ENCODE results near the gene TNRC6C.

The TNRC6C gene

DNA sequence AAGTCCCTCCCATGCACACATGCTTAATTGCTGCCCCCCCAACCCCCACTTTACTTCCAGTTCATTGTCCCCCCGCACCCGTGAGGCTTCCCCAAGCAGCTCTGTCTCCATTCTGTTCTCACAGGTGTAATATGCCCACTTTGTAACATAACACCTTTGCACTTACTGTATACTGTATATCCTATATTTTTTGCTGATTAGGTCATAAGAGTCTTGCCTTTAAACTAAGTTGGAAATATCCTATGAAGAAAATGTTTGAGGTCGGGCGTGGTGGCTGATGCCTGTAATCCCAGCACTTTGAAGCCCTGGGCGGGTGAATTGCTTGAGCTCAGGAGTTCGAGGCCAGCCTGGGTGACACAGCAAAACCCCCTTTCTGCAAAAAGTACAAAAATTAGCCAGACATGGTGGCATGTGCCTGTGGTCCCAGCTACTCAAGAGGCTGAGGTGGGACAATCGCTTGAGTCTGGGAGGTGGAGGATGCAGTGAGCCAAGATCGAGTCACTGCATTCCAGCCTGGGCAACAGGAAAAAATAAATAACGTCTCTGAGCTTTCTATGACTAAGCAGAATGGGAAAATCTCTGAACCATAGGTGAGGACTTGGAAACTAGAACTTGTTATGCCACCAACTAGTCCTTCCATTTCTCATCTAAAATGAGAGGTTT lies 76.1 kb downstream of the TNRC6C start:
- TF ChIP-seq, protein P1, sequence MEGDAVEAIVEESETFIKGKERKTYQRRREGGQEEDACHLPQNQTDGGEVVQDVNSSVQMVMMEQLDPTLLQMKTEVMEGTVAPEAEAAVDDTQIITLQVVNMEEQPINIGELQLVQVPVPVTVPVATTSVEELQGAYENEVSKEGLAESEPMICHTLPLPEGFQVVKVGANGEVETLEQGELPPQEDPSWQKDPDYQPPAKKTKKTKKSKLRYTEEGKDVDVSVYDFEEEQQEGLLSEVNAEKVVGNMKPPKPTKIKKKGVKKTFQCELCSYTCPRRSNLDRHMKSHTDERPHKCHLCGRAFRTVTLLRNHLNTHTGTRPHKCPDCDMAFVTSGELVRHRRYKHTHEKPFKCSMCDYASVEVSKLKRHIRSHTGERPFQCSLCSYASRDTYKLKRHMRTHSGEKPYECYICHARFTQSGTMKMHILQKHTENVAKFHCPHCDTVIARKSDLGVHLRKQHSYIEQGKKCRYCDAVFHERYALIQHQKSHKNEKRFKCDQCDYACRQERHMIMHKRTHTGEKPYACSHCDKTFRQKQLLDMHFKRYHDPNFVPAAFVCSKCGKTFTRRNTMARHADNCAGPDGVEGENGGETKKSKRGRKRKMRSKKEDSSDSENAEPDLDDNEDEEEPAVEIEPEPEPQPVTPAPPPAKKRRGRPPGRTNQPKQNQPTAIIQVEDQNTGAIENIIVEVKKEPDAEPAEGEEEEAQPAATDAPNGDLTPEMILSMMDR (conservative IDR thresholded peaks at IDR 0.05): no peak
- H3K27ac ChIP-seq: no peak overlapping the region

DNA sequence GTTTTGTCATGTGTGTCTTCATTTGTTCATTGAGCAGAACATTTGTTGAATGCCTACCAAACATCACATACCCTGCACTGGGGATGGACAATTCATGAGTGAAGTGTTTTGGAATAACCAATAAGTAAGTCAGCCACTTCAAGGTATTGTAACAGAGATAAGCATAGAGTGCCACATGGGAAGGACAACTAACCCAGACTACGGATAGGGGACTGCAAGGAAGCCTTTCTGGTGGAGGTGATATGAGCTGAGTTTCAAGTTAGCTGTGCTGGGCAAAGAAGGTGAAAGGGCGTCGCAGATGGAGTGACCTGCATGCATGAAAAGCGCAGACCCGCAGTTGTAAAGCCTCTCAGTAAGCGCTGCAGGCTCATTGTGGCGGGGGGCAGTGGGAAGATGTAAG lies 78.8 kb downstream of the TNRC6C start:
- TF ChIP-seq, protein P1 (conservative IDR thresholded peaks at IDR 0.05): no peak
- H3K27ac ChIP-seq: no peak overlapping the region

DNA sequence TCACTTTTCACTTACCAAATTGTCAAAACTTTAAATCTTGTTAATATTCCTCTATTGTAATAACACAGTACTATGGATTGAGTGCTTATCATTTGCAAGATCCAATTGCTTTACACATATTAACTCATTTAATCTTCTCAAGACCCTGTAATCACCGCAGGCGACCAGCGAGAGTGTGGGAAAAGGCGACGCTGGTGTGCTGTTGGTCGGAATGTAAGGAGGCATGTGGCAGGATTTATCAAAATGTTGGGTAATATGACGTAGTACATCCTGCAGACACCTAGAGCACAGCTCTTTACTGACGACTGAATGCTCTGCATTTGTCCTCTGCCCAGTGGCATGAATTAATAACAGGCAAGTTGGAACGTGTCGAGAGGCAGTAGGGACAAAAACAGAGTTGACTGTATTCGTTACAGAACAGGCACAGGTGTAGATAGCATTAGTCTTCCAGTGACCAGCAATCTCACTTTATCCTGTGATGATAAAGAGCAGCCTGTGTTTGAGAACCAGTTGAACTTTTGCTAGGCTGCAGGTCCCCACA lies 80.3 kb downstream of the TNRC6C start:
- H3K27ac ChIP-seq: peak overlapping the region; percentile 97
- TF ChIP-seq, protein P1 (conservative IDR thresholded peaks at IDR 0.05): no peak

DNA sequence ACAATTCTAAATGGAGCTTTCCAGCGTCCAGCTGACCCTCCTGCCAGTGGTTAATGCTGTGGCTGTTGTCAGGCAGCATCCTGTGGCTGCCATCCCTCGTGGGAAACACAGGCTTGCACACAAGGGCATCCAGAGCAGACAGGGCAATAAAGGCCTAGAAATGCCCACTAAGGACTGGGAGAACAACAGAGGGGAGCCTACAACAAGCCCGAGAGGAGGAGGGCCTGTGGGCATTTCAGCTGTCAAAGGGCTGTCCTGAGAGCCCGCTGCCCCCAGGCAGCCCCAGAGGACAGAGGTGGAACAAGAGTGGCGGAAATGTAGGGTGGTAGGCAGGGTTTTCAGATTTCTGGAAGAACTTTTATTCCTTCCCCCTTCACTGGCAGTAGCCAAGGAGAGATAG lies 81.1 kb downstream of the TNRC6C start:
- TF ChIP-seq, protein P1 (conservative IDR thresholded peaks at IDR 0.05): no peak
- H3K27ac ChIP-seq: peak overlapping the region; percentile 97

DNA sequence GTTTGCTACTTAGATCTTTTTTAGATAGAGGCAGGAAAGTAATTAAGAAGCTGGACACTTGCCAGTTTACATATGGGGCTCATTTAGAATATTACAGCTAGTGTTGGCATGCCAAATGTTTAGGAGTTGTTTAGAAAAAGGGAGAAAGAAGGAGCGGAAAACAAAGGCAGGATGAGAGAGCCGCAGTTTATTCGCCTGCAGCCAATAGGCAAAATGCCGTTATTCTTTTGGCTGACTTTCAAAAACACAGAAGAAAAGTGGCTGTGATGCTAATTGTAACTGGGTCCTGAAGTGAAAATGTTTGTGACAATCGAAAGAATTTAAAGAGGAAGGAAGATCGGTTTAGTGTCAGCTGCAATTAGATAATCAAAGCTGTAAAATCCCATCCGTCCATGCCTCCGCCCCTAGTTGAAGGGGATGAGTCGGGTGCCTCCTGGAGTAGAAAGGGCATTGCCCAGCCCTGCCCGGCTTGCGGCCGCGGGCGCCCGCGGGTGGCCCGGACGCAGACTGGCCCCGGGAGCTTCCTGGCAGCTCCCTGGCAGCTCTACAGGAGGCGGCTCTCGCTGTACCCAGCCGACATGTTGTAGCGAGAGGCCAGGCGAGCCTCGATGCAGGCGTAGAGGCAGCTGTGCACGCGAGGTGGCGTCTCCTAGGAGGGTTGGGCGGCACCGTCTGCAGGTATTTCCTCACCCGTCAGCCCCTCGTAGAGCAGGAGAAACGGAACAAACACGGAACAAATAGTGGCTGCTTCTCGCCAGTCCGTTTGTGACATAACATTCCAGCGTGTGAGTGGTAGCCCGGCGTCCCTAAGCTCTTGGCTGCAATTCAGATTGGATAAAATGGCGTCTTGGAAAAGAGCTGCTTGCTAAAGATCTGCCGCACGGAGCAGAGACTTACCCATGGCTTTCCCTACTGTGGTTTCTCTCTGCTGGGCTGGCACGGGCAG lies 82.2 kb downstream of the TNRC6C start:
- TF ChIP-seq, protein P1 (conservative IDR thresholded peaks at IDR 0.05): peak; percentile 37; the same call in 1 of the 2 replicates
- H3K27ac ChIP-seq: peak overlapping the region; percentile 97

DNA sequence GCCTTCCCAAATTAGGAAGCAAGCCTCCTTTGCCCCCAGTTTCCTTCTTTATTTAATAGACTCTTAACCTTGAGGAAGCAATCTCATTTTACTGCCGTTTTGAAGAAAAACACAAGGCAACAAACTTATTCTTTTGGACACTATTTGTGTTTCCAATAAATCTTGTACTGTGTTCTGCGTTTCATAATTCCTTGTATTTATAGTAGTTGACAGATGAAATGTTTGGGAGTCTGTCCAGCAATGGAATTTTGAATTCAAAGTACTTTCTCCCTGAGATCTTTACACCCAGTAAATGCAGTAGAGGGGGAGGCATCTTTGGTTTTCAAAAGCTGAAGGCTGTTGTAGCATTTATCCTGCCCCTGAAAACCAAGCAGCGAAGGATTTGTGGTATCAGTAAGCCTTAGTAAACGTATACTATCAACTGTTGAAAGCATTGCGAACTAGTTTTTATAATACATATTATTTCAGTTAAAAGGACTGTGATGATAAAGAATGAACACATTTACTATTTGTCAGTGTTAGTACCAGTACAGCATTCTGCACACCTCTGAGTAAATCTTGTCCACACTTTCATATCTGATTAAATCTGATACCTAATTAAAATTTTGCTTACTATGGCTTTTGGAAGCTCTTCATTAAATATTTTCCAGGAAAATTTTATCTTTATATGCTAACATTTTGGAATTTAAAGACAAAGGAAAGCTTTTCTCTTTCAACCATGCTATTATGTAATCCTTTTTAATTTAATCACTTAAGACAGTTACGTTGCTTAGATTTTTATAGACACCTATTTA lies 83.1 kb downstream of the TNRC6C start:
- TF ChIP-seq, protein P1 (conservative IDR thresholded peaks at IDR 0.05): no peak
- peak overlapping the region; percentile 97 for H3K27ac ChIP-seq
